ENCODE results near the gene TMEM132A. TPM values are rescaled to one million over a fixed set of nuclear protein-coding genes. Genes with fewer than 3 reads are reported as not detected.

Gene TMEM132A
- total and polyA plus RNA-seq, 2 donors (not counting 1 experiment from before 2014, with no cell fraction given): 6.9 to 13.2 TPM

- peaks cover 15% of the 10 kb centered on the region for H3K36me3 ChIP-seq (ENCODE audit: control insufficient read depth, insufficient read depth, low read length)
- no peaks in the 10 kb centered on the region for H3K9me3 ChIP-seq (ENCODE audit: control insufficient read depth, insufficient read depth, low read depth, low read length)
- peaks cover 12% of the 10 kb centered on the region for H3K4me1 ChIP-seq (ENCODE audit: control insufficient read depth, extremely low read depth, insufficient read depth, low read length)
- no peaks in the 10 kb centered on the region for H3K27me3 ChIP-seq (ENCODE audit: control insufficient read depth, insufficient read depth, low read length)
- peaks cover 20% of the 10 kb centered on the region for H3K79me2 ChIP-seq (ENCODE audit: control insufficient read depth, insufficient read depth, low read length)
- TF ChIP-seq CTCF (conservative IDR thresholded peaks at IDR 0.05 in 1 of 2, IDR thresholded peaks at IDR 0.05 in 1 of 2; ENCODE audit: low read depth in 1 of 2, low read length in 2 of 2): no peak
- no peak for TF ChIP-seq EZH2 (IDR thresholded peaks at IDR 0.05; ENCODE audit: low read length, missing control alignments)
- H3K4me3 ChIP-seq (replicated peaks in 1 of 4; ENCODE audit: control extremely low read depth in 1 of 4, insufficient read depth in 1 of 4, low read depth in 3 of 4, low read length in 4 of 4): no peak overlapping the region
- no peak overlapping the region for H3K9ac ChIP-seq (ENCODE audit: insufficient read depth, low read length)
- no peak overlapping the region for H3K27ac ChIP-seq (ENCODE audit: insufficient read depth, low read length)
- no peak overlapping the region for H3K4me2 ChIP-seq (ENCODE audit: extremely low read depth, insufficient read depth, low read length)
- peak; percentile 18 to 45 for DNase-seq (ENCODE audit: low read depth in 2 of 2)
- no peak overlapping the region for H2AFZ ChIP-seq (ENCODE audit: low read length)
- H4K20me1 ChIP-seq (ENCODE audit: control insufficient read depth, extremely low read depth, insufficient read depth, low read length): no peaks in the 10 kb centered on the region
Observed at GRCh38 chr11:60918939-60919265, 5.4 kb upstream of the TMEM132A start.

- Histone ChIP-seq H3K9me3 (ENCODE audit: control insufficient read depth, insufficient read depth, low read depth, low read length) (no peaks in the 10 kb centered on the region), H3K79me2 (ENCODE audit: control insufficient read depth, insufficient read depth, low read length) (peaks cover 20% of the 10 kb centered on the region), H3K4me2 (ENCODE audit: extremely low read depth, insufficient read depth, low read length) (no peak overlapping the region), H3K4me3 (replicated peaks in 1 of 4; ENCODE audit: control extremely low read depth in 1 of 4, insufficient read depth in 1 of 4, low read depth in 3 of 4, low read length in 4 of 4) (no peak overlapping the region), H2AFZ (ENCODE audit: low read length) (no peak overlapping the region), H3K27ac (ENCODE audit: insufficient read depth, low read length) (no peak overlapping the region), H4K20me1 (ENCODE audit: control insufficient read depth, extremely low read depth, insufficient read depth, low read length) (no peaks in the 10 kb centered on the region), H3K4me1 (ENCODE audit: control insufficient read depth, extremely low read depth, insufficient read depth, low read length) (peaks cover 14% of the 10 kb centered on the region), H3K27me3 (ENCODE audit: control insufficient read depth, insufficient read depth, low read length) (no peaks in the 10 kb centered on the region), H3K9ac (ENCODE audit: insufficient read depth, low read length) (no peak overlapping the region), H3K36me3 (ENCODE audit: control insufficient read depth, insufficient read depth, low read length) (peaks cover 15% of the 10 kb centered on the region)
- no peak for DNase-seq (ENCODE audit: low read depth in 2 of 2)
- TF ChIP-seq EZH2 (IDR thresholded peaks at IDR 0.05; ENCODE audit: low read length, missing control alignments) (no peak), CTCF (conservative IDR thresholded peaks at IDR 0.05 in 1 of 2, IDR thresholded peaks at IDR 0.05 in 1 of 2; ENCODE audit: low read depth in 1 of 2, low read length in 2 of 2) (no peak)
Observed at GRCh38 chr11:60919320-60919719, 4.9 kb upstream of the TMEM132A start.

- DNase-seq (ENCODE audit: low read depth in 2 of 2): peak in 1 of 2 donors; percentile 19
- Histone ChIP-seq H3K4me2 (ENCODE audit: extremely low read depth, insufficient read depth, low read length) (no peak overlapping the region), H3K27me3 (ENCODE audit: control insufficient read depth, insufficient read depth, low read length) (no peaks in the 10 kb centered on the region), H3K4me1 (ENCODE audit: control insufficient read depth, extremely low read depth, insufficient read depth, low read length) (peaks cover 14% of the 10 kb centered on the region), H3K79me2 (ENCODE audit: control insufficient read depth, insufficient read depth, low read length) (peaks cover 20% of the 10 kb centered on the region), H3K4me3 (replicated peaks in 1 of 4; ENCODE audit: control extremely low read depth in 1 of 4, insufficient read depth in 1 of 4, low read depth in 3 of 4, low read length in 4 of 4) (no peak overlapping the region), H3K9ac (ENCODE audit: insufficient read depth, low read length) (no peak overlapping the region), H3K27ac (ENCODE audit: insufficient read depth, low read length) (no peak overlapping the region), H3K36me3 (ENCODE audit: control insufficient read depth, insufficient read depth, low read length) (peaks cover 15% of the 10 kb centered on the region), H3K9me3 (ENCODE audit: control insufficient read depth, insufficient read depth, low read depth, low read length) (no peaks in the 10 kb centered on the region), H2AFZ (ENCODE audit: low read length) (no peak overlapping the region), H4K20me1 (ENCODE audit: control insufficient read depth, extremely low read depth, insufficient read depth, low read length) (no peaks in the 10 kb centered on the region)
- TF ChIP-seq CTCF (conservative IDR thresholded peaks at IDR 0.05 in 1 of 2, IDR thresholded peaks at IDR 0.05 in 1 of 2; ENCODE audit: low read depth in 1 of 2, low read length in 2 of 2) (no peak), EZH2 (IDR thresholded peaks at IDR 0.05; ENCODE audit: low read length, missing control alignments) (no peak)
Observed at GRCh38 chr11:60919956-60920355, 4.3 kb upstream of the TMEM132A start.
